Osteocyte (in vitro differentiated cells): ENCODE data around the gene RTN4. TPM values are rescaled to one million over a fixed set of nuclear protein-coding genes. Genes with fewer than 3 reads are reported as not detected.

Experiments used
- DNase-seq: peaks from one replicate; pipeline ENCODE4 v3.0.0; 2021; ENCODE audit warnings: mixed read lengths; ENCODE audit not compliant: unreplicated experiment; ENCODE audit errors: extremely low spot score
- H3K27ac Mint-ChIP-seq: one replicate; pipeline ENCODE4 v1.8.0; 2021; ENCODE audit warnings: mild to moderate bottlenecking, mixed read lengths; ENCODE audit not compliant: unreplicated experiment
- H3K27me3 Mint-ChIP-seq: one replicate; pipeline ENCODE4 v1.8.0; 2021; ENCODE audit warnings: mixed read lengths; ENCODE audit not compliant: unreplicated experiment
- H3K36me3 Mint-ChIP-seq: one replicate; pipeline ENCODE4 v1.8.0; 2021; ENCODE audit warnings: mixed read lengths; ENCODE audit not compliant: unreplicated experiment
- H3K4me1 Mint-ChIP-seq: one replicate; pipeline ENCODE4 v1.8.0; 2021; ENCODE audit warnings: mixed read lengths; ENCODE audit not compliant: unreplicated experiment
- H3K4me3 Mint-ChIP-seq: one replicate; pipeline ENCODE4 v1.8.0; 2021; ENCODE audit warnings: mild to moderate bottlenecking, moderate library complexity, mixed read lengths; ENCODE audit not compliant: unreplicated experiment
- H3K9me3 Mint-ChIP-seq: one replicate; pipeline ENCODE4 v1.8.0; 2021; ENCODE audit warnings: mixed read lengths; ENCODE audit not compliant: unreplicated experiment
- total RNA-seq: library from RNA; stranded (reverse); gene quantifications from 2 replicates; pipeline ENCODE4 v1.2.1, GENCODE V29; 2021
- TF ChIP-seq, protein P1 (sequence below): fragments of 200-600 bp; sonication (generic); IDR thresholded peaks from 2 replicates; pipeline ENCODE4 v1.5.0; 2021; ENCODE audit warnings: antibody characterized with exemption, mild to moderate bottlenecking, moderate library complexity

RTN4 gene
- total RNA-seq, 1 donor from 2014 or later: 532 TPM

DNA sequence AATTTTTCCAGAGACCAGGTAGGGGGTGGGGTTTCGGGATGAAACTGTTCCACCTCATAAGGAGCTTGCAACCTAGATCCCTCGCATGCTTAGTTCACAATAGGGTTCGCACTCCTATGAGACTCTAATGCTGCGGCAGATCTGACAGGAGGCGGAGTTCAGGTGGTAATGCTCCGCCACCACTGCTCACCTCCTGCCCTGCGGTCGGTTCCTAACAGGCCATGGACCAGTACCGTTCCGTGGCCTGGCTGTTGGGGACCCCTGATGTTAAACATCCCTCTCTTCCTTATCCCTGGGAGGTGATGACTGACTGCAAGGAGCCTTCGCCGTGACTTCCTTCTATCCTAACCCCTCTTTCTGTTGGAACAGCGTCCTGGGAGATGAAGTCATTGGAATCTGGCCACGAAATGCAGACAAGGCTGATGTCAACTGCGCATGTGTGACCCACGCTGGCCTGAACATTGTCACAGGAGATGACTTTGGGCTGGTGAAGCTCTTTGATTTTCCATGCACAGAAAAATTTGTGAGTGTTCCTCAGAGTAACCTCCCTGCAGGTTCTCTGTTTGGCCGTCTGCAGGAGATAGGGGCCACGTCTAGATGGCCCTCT is 82.4 kb downstream of the RTN4 start:
- no peak for DNase-seq
- no peaks in the 10 kb centered on the region for H3K9me3 Mint-ChIP-seq
- peaks cover 44% of the 10 kb centered on the region for H3K36me3 Mint-ChIP-seq
- no peaks in the 10 kb centered on the region for H3K27me3 Mint-ChIP-seq
- TF ChIP-seq, protein P1, sequence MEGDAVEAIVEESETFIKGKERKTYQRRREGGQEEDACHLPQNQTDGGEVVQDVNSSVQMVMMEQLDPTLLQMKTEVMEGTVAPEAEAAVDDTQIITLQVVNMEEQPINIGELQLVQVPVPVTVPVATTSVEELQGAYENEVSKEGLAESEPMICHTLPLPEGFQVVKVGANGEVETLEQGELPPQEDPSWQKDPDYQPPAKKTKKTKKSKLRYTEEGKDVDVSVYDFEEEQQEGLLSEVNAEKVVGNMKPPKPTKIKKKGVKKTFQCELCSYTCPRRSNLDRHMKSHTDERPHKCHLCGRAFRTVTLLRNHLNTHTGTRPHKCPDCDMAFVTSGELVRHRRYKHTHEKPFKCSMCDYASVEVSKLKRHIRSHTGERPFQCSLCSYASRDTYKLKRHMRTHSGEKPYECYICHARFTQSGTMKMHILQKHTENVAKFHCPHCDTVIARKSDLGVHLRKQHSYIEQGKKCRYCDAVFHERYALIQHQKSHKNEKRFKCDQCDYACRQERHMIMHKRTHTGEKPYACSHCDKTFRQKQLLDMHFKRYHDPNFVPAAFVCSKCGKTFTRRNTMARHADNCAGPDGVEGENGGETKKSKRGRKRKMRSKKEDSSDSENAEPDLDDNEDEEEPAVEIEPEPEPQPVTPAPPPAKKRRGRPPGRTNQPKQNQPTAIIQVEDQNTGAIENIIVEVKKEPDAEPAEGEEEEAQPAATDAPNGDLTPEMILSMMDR: no peak
- no peak overlapping the region for H3K27ac Mint-ChIP-seq
- H3K4me3 Mint-ChIP-seq: no peak overlapping the region
- H3K4me1 Mint-ChIP-seq: peaks cover 22% of the 10 kb centered on the region

DNA sequence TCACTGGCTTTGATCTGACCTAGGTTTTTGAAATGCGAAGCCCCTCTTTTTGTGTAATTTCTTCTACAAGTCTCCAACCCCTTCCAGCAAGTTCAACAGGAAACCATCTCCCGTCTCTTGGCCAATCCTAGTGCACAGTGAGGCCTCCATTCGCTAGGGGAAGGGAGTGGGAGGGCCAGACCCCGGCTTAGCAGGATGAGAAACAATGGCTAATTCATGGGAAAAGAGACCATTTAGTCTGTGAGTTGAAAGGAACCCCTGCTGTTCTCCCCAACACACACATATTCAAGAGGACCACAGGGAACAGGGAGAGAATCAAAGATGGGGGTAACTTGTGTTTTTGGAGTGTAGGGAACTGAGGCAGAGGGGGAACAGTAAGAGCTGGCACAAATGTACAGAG is 83.0 kb downstream of the RTN4 start:
- peaks cover 41% of the 10 kb centered on the region for H3K36me3 Mint-ChIP-seq
- peaks cover 20% of the 10 kb centered on the region for H3K4me1 Mint-ChIP-seq
- TF ChIP-seq, protein P1: no peak
- H3K27ac Mint-ChIP-seq: no peak overlapping the region
- DNase-seq: no peak
- no peak overlapping the region for H3K4me3 Mint-ChIP-seq
- no peaks in the 10 kb centered on the region for H3K27me3 Mint-ChIP-seq
- H3K9me3 Mint-ChIP-seq: no peaks in the 10 kb centered on the region

DNA sequence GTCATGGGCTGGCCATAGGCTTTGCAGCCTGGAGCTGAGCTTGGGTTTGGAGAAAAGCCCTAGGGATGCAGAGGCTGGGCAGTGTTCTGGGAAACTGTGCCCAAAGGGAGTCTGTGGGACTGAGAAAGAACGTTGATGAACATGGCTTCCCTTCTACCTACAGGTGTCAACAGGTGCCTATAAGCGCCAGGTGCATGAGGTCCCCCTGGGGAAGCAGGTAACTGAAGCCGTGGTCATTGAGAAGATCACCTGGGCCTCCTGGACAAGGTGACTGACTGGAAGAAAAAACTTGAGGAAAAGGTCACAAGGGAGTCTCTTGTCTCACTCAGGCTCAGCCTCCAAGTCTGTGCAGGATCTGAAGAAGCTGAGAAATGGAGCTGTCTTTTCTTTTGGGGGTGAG is 83.4 kb downstream of the RTN4 start:
- Mint-ChIP-seq H3K36me3 (peaks cover 41% of the 10 kb centered on the region), H3K27me3 (no peaks in the 10 kb centered on the region), H3K27ac (no peak overlapping the region), H3K9me3 (no peaks in the 10 kb centered on the region), H3K4me3 (no peak overlapping the region), H3K4me1 (peaks cover 20% of the 10 kb centered on the region)
- no peak for DNase-seq
- TF ChIP-seq, protein P1: no peak

DNA sequence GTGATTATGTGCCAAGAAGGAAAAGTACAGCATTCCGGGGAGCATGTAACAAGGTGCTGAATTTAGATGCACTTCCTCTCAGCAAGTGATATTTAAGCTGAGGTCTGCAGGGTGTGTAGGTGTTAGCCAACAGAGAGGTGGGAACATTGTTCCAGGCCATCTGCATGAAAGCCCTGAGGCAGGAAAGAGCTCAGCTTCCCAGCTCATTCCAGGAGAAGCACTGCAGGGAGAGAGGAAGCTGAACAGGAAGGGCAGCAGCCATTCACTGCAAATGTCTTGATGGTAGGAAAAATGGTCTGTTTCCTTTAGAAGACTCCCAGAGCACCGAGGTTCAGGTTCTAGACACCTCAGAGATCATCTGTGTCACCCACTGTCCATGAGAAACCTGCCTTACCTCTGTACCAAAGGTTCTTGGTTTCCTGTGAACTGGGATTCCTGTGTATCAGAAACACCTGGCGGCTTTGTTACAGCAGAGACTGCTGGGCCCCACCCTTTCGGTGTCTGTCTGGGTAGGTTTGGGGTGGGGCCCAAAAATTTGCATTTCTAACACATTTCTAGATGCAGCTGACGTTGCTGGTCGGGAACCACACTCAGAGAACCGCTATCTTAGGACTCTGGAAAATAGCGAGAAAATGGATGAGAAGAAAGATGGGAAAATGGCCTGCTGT is 84.0 kb downstream of the RTN4 start:
- Mint-ChIP-seq H3K36me3 (peaks cover 38% of the 10 kb centered on the region), H3K4me3 (no peak overlapping the region), H3K9me3 (no peaks in the 10 kb centered on the region), H3K27ac (peak overlapping the region; percentile 23), H3K27me3 (no peaks in the 10 kb centered on the region), H3K4me1 (peaks cover 20% of the 10 kb centered on the region)
- DNase-seq: no peak
- TF ChIP-seq, protein P1: no peak

DNA sequence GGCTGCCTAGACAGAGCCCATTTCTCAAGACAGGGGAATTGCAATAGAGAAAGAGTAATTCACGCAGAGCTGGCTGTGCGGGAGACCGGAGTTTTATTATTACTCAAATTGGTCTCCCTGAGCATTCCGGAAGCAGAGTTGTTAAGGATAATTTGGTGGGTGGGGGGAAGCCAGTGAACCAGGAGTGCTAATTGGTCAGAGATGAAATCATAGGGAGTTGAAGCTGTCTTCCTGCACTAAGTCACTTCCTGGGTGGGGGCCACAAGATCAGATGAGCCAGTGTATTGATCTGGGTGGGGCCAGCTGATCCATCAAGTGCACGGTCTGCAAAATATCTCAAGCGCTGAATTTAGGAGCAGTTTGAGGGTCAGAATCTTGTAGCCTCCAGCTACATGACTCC is 84.8 kb downstream of the RTN4 start:
- TF ChIP-seq, protein P1: no peak
- H3K9me3 Mint-ChIP-seq: no peaks in the 10 kb centered on the region
- no peak overlapping the region for H3K27ac Mint-ChIP-seq
- H3K4me3 Mint-ChIP-seq: no peak overlapping the region
- DNase-seq: no peak
- H3K27me3 Mint-ChIP-seq: no peaks in the 10 kb centered on the region
- H3K36me3 Mint-ChIP-seq: peaks cover 36% of the 10 kb centered on the region
- peaks cover 20% of the 10 kb centered on the region for H3K4me1 Mint-ChIP-seq
